HepG2 (cell line): ENCODE measurements around the gene TLE7. TPM values are rescaled to one million over a fixed set of nuclear protein-coding genes. Genes with fewer than 3 reads are reported as not detected.

Experiments used
- ATAC-seq: fragments of 200-7000 bp; cut with Tn5 transposase; 3 replicates; pipeline ENCODE4 v1.9.1; 2020; ENCODE audit warnings: mild to moderate bottlenecking, moderate library complexity
- BruUV-seq: library from RNA; stranded (reverse); fragments of 400-500 nt; replicated peaks from 2 replicates; lab custom pipeline; 2021; lab: Mats Ljungman, UMichigan
- CTCF ChIA-PET: fragments of 300-600 bp; formaldehyde crosslinking; extraction: SDS; loops from one replicate; lab custom pipeline; 2021; ENCODE audit warnings: low total read pairs, inconsistent platforms, low intra/inter-chr PET ratio; lab: Yijun Ruan, JAX
- POLR2A ChIA-PET: fragments of 350-600 bp; sonication (Branson Sonifier 250); formaldehyde crosslinking; loops from one replicate; lab custom pipeline; 2020; ENCODE audit warnings: antibody characterized with exemption, inconsistent platforms; lab: Yijun Ruan, JAX
- DNase-seq: peaks from one replicate; pipeline ENCODE4 v3.0.0-alpha.2; 2015; ENCODE audit warnings: low spot score
- FAIRE-seq: peaks from 3 replicates; lab custom pipeline; 2011; peaks lifted over from hg19 to GRCh38; lab: Jason Lieb, UNC
- H2AFZ ChIP-seq: one replicate; pipeline ENCODE4 v1.6.1; 2011; ENCODE audit warnings: low read length, inconsistent platforms
- H3K27ac ChIP-seq: fragments of 300-600 bp; 3 replicates; pipeline ENCODE4 v1.8.0; 2011; ENCODE audit warnings: mixed run types, mild to moderate bottlenecking, mixed read lengths, low read length, inconsistent platforms; ENCODE audit not compliant: insufficient read depth; ENCODE audit errors: extremely low read length
- H3K27me3 ChIP-seq, 2 experiments: fragments of 200-600 bp in 1 of 2; 2 replicates in 1 of 2; 3 replicates in 1 of 2; pipeline versions ENCODE4 v1.6.0 to v1.8.0; 2011; ENCODE audit warnings: low read length in 2 of 2, mild to moderate bottlenecking in 2 of 2, moderate library complexity in 2 of 2, inconsistent platforms in 1 of 2; ENCODE audit not compliant: insufficient read depth in 2 of 2, control insufficient read depth in 1 of 2
- H3K36me3 ChIP-seq, 2 experiments: fragments of 200-600 bp in 1 of 2; replicated peaks in 1 of 2; 2 replicates in 1 of 2; 3 replicates in 1 of 2; pipeline versions ENCODE4 v1.5.1 to v1.8.0; 2011; ENCODE audit warnings: low read length in 2 of 2, inconsistent platforms in 1 of 2; ENCODE audit not compliant: insufficient read depth in 2 of 2, control insufficient read depth in 1 of 2
- H3K4me1 ChIP-seq: 2 replicates; pipeline ENCODE4 v1.5.1; 2012; ENCODE audit warnings: low read length, inconsistent platforms; ENCODE audit not compliant: insufficient read depth
- H3K4me2 ChIP-seq: 2 replicates; pipeline ENCODE4 v1.6.0; 2011; ENCODE audit warnings: low read depth, low read length, inconsistent platforms
- H3K4me3 ChIP-seq, 3 experiments: fragments of 200-600 bp in 1 of 3; sonication (generic), shearing (Covaris generic) in 1 of 3; replicated peaks in 1 of 3; 2 replicates each; pipeline ENCODE4 v1.5.1; 2011 to 2016; ENCODE audit warnings: low read length in 3 of 3, inconsistent platforms in 2 of 3, low read depth in 2 of 3, mild to moderate bottlenecking in 2 of 3, control low read depth in 1 of 3, mixed read lengths in 1 of 3; ENCODE audit not compliant: insufficient read depth in 1 of 3
- H3K79me2 ChIP-seq: one replicate; pipeline ENCODE4 v1.6.1; 2011; ENCODE audit warnings: low read length, inconsistent platforms; ENCODE audit not compliant: insufficient read depth
- H3K9ac ChIP-seq: 2 replicates; pipeline ENCODE4 v1.6.0; 2011; ENCODE audit warnings: mild to moderate bottlenecking, low read depth, low read length, inconsistent platforms; ENCODE audit not compliant: insufficient read depth
- H3K9me3 ChIP-seq: 2 replicates; pipeline ENCODE4 v1.5.1; 2012; ENCODE audit warnings: mild to moderate bottlenecking, low read length
- H4K20me1 ChIP-seq: 2 replicates; pipeline ENCODE4 v1.6.0; 2011; ENCODE audit warnings: inconsistent platforms, mild to moderate bottlenecking, low read length, moderate library complexity; ENCODE audit not compliant: insufficient read depth
- BHLHE40 ChIP-seq: IDR thresholded peaks from 2 replicates; pipeline ENCODE4 v1.6.1; 2011; ENCODE audit warnings: low read length, improper control_type of control experiment
- CCAR2 ChIP-seq: fragments of 200-400 bp; formaldehyde crosslinking; optimal IDR thresholded peaks from 2 replicates; pipeline ENCODE3; 2018; ENCODE audit warnings: low read depth, mild to moderate bottlenecking, low read length, moderate library complexity
- FLYWCH1 ChIP-seq: sonication (generic); formaldehyde crosslinking; IDR thresholded peaks from 2 replicates; pipeline ENCODE4 v1.8.1; 2023; ENCODE audit warnings: mild to moderate bottlenecking, missing genetic modification reagents
- ISX ChIP-seq: sonication (generic); formaldehyde crosslinking; conservative IDR thresholded peaks from 2 replicates; pipeline ENCODE4 v1.5.0; 2020; ENCODE audit warnings: missing genetic modification reagents
- PHF8 ChIP-seq: sonication (generic); formaldehyde crosslinking; IDR thresholded peaks from 2 replicates; pipeline ENCODE4 v1.5.0; 2020; ENCODE audit warnings: missing genetic modification reagents
- PPARG ChIP-seq: conservative IDR thresholded peaks from 2 replicates; pipeline ENCODE4 v1.6.1; 2016; ENCODE audit warnings: missing biosample characterization, missing genetic modification reagents
- SOX13 ChIP-seq, 3 experiments: fragments of 450-650 bp in 1 of 3; sonication (generic) in 1 of 3; formaldehyde crosslinking in 1 of 3; IDR thresholded peaks in 2 of 3; conservative IDR thresholded peaks in 1 of 3; 2 replicates each; pipeline versions ENCODE4 v1.5.0 to v1.6.1; 2016 to 2020; ENCODE audit warnings: antibody characterized with exemption in 1 of 3, mild to moderate bottlenecking in 1 of 3, missing compliant biosample characterization in 1 of 3, missing genetic modification reagents in 1 of 3, moderate library complexity in 1 of 3
- ZBTB1 ChIP-seq: sonication (generic); formaldehyde crosslinking; IDR thresholded peaks from 2 replicates; pipeline ENCODE4 v1.4.0; 2020; ENCODE audit warnings: missing genetic modification reagents, borderline replicate concordance
- ZBTB7A ChIP-seq: sonication (generic); formaldehyde crosslinking; IDR thresholded peaks from 2 replicates; pipeline ENCODE4 v1.8.0; 2022; ENCODE audit warnings: mild to moderate bottlenecking, missing genetic modification reagents
- ZNF354B ChIP-seq: sonication (generic); formaldehyde crosslinking; IDR thresholded peaks from 2 replicates; pipeline ENCODE4 v1.8.0; 2022; ENCODE audit warnings: mild to moderate bottlenecking, missing genetic modification reagents
- ZNF451 ChIP-seq: sonication (generic); formaldehyde crosslinking; IDR thresholded peaks from 2 replicates; pipeline ENCODE4 v1.5.0; 2020; ENCODE audit warnings: mild to moderate bottlenecking, missing genetic modification reagents
- ZNF549 ChIP-seq: sonication (generic); formaldehyde crosslinking; IDR thresholded peaks from 2 replicates; pipeline ENCODE4 v1.5.0; 2020; ENCODE audit warnings: missing genetic modification reagents
- ZNF572 ChIP-seq: sonication (generic); formaldehyde crosslinking; IDR thresholded peaks from 2 replicates; pipeline ENCODE4 v1.5.1; 2020; ENCODE audit warnings: mild to moderate bottlenecking, missing genetic modification reagents
- ZNF670 ChIP-seq: sonication (generic); formaldehyde crosslinking; IDR thresholded peaks from 2 replicates; pipeline ENCODE4 v1.8.0; 2022; ENCODE audit warnings: mild to moderate bottlenecking, missing genetic modification reagents, borderline replicate concordance
- ZNF777 ChIP-seq: sonication (generic); formaldehyde crosslinking; IDR thresholded peaks from 2 replicates; pipeline ENCODE4 v1.4.0; 2020; ENCODE audit warnings: missing genetic modification reagents
- ZSCAN22 ChIP-seq: sonication (generic); formaldehyde crosslinking; IDR thresholded peaks from 2 replicates; pipeline ENCODE4 v1.4.0; 2020; ENCODE audit warnings: mild to moderate bottlenecking, missing genetic modification reagents
- WGBS: methylation state at CpG from one replicate; pipeline ENCODE4 v1.1.6; 2017; ENCODE audit warnings: low lambda C conversion rate; 5-methylcytosine and 5-hydroxymethylcytosine counted together
- in situ Hi-C: cut with HindIII; loops from 2 replicates; pipeline ENCODE4 v1.10.0; 2017; ENCODE audit warnings: low pct_unique_long_range_greater_than_20kb; ENCODE audit not compliant: extremely low pct_ligation_motif_present
- intact Hi-C: fragments of 100-400 bp; cut with micrococcal nuclease; formaldehyde crosslinking; loops from one replicate; pipeline ENCODE4 v1.10.0; 2022; ENCODE audit not compliant: unreplicated experiment
- polyA plus RNA-seq, 8 experiments: library from polyadenylated mRNA; depleted of rRNA in 3 of 8; stranded (reverse) in 7 of 8; unstranded in 1 of 8; fragments of >200 nt; fragmentation: Illumina TruSeq in 4 of 8; extraction: Trizol in 4 of 8; gene quantifications; 2 replicates each; pipeline versions ENCODE4 v1.2.1 to v1.2.3, GENCODE V29; 2011 to 2016; ENCODE audit warnings: low read depth in 4 of 8, missing spikeins in 1 of 8, mixed read lengths in 1 of 8; ENCODE audit not compliant: insufficient read depth in 1 of 8
- total RNA-seq, 5 experiments: library from RNA; depleted of rRNA; stranded (reverse); fragments of >200 nt; fragmentation: Illumina TruSeq; extraction: Trizol; gene quantifications; 2 replicates each; pipeline ENCODE4 v1.2.3, GENCODE V29; 2016; ENCODE audit warnings: low read depth in 1 of 5
- TF ChIP-seq, protein P1 (sequence below): sonication (generic); formaldehyde crosslinking; IDR thresholded peaks from 2 replicates; pipeline ENCODE4 v1.4.0; 2020; ENCODE audit warnings: missing genetic modification reagents, mild to moderate bottlenecking, borderline replicate concordance
- TF ChIP-seq, protein P2 (sequence below), 2 experiments: IDR thresholded peaks; 2 replicates each; pipeline ENCODE4 v1.6.1; 2011 to 2012; ENCODE audit warnings: low read length in 2 of 2, borderline replicate concordance in 1 of 2, low read depth in 1 of 2, mild to moderate bottlenecking in 1 of 2, moderate library complexity in 1 of 2
- TF ChIP-seq, protein P3 (sequence below): IDR thresholded peaks from 2 replicates; pipeline ENCODE4 v1.6.1; 2016; ENCODE audit warnings: low read depth

TLE7 gene
- total and polyA plus RNA-seq, 2 of the 13 experiments (the other 11 are each of a cell fraction or from before 2014, with no cell fraction given), result not detected

DNA sequence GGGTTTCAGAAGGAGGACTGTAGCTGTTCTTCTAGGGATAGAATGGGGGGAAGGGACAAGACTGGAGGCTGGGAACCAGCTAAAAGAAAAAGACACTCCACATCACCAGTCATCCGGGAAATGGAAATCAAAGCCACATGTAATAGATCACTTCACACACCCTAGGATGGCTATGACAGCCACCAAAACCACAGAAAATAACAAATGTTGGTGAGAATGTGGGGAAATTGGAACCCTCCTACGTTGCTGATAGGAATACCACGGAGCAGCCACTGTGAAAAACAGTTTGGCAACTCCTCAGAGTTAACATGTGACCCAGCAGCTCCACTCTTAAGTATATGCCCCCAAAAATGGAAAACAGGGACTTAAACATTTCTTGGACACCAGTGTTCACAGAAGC, 2.3 kb downstream of the TLE7 start:
- no peak overlapping the region for H3K27ac ChIP-seq
- WGBS, result 11% methylated on average over 3 of the region's 3 CpGs
- no peak for ATAC-seq
- no peaks in the 10 kb centered on the region for H3K79me2 ChIP-seq
- in situ Hi-C loops (no loop called here), intact Hi-C loops (no loop called here)
- TF ChIP-seq ZNF670 (no peak), ZNF451 (CRISPR knock-in tag) (no peak), ZNF354B (CRISPR knock-in tag) (no peak), ZSCAN22 (CRISPR knock-in tag) (no peak), ZNF572 (CRISPR knock-in tag) (no peak), SOX13 (IDR thresholded peaks at IDR 0.05) (no peak), SOX13 (CRISPR knock-in tag; conservative IDR thresholded peaks at IDR 0.05 in 1 of 2, IDR thresholded peaks at IDR 0.05 in 1 of 2) (no peak), CCAR2 (no peak), BHLHE40 (no peak), FLYWCH1 (CRISPR knock-in tag) (no peak), ZBTB7A (CRISPR knock-in tag) (no peak), ZBTB1 (CRISPR knock-in tag) (no peak), ISX (no peak), PHF8 (CRISPR knock-in tag) (no peak), PPARG (CRISPR knock-in tag) (no peak), ZNF777 (CRISPR knock-in tag) (no peak), ZNF549 (CRISPR knock-in tag) (no peak)
- TF ChIP-seq, protein P1, sequence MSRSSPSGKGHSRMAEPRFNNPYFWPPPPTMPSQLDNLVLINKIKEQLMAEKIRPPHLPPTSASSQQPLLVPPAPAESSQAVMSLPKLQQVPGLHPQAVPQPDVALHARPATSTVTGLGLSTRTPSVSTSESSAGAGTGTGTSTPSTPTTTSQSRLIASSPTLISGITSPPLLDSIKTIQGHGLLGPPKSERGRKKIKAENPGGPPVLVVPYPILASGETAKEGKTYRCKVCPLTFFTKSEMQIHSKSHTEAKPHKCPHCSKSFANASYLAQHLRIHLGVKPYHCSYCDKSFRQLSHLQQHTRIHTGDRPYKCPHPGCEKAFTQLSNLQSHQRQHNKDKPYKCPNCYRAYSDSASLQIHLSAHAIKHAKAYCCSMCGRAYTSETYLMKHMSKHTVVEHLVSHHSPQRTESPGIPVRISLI (CRISPR knock-in tag), result no peak
- TF ChIP-seq, protein P2, sequence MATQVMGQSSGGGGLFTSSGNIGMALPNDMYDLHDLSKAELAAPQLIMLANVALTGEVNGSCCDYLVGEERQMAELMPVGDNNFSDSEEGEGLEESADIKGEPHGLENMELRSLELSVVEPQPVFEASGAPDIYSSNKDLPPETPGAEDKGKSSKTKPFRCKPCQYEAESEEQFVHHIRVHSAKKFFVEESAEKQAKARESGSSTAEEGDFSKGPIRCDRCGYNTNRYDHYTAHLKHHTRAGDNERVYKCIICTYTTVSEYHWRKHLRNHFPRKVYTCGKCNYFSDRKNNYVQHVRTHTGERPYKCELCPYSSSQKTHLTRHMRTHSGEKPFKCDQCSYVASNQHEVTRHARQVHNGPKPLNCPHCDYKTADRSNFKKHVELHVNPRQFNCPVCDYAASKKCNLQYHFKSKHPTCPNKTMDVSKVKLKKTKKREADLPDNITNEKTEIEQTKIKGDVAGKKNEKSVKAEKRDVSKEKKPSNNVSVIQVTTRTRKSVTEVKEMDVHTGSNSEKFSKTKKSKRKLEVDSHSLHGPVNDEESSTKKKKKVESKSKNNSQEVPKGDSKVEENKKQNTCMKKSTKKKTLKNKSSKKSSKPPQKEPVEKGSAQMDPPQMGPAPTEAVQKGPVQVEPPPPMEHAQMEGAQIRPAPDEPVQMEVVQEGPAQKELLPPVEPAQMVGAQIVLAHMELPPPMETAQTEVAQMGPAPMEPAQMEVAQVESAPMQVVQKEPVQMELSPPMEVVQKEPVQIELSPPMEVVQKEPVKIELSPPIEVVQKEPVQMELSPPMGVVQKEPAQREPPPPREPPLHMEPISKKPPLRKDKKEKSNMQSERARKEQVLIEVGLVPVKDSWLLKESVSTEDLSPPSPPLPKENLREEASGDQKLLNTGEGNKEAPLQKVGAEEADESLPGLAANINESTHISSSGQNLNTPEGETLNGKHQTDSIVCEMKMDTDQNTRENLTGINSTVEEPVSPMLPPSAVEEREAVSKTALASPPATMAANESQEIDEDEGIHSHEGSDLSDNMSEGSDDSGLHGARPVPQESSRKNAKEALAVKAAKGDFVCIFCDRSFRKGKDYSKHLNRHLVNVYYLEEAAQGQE (IDR thresholded peaks at IDR 0.05; ENCODE audit: borderline replicate concordance in 1 of 2, low read depth in 1 of 2, low read length in 2 of 2), result no peak
- TF ChIP-seq, protein P3, sequence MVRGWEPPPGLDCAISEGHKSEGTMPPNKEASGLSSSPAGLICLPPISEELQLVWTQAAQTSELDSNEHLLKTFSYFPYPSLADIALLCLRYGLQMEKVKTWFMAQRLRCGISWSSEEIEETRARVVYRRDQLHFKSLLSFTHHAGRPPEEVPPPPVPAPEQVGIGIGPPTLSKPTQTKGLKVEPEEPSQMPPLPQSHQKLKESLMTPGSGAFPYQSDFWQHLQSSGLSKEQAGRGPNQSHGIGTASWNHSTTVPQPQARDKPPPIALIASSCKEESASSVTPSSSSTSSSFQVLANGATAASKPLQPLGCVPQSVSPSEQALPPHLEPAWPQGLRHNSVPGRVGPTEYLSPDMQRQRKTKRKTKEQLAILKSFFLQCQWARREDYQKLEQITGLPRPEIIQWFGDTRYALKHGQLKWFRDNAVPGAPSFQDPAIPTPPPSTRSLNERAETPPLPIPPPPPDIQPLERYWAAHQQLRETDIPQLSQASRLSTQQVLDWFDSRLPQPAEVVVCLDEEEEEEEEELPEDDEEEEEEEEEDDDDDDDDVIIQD (CRISPR knock-in tag), result no peak
- CTCF ChIA-PET, result interaction anchor here (3.1 kb wide), 1 partner anchor 27 kb away, joined by 53 read pairs; no protein-coding TSS in a partner anchor
- H3K4me1 ChIP-seq, result peaks cover 8% of the 10 kb centered on the region
- no peaks in the 10 kb centered on the region for H4K20me1 ChIP-seq
- no peak overlapping the region for H3K4me3 ChIP-seq
- H3K36me3 ChIP-seq, result no peaks in the 10 kb centered on the region
- BruUV-seq, result no TSS peak
- no peak for DNase-seq
- FAIRE-seq, result peak; percentile 26
- H3K27me3 ChIP-seq, result peaks cover 5 to 30% of the 10 kb centered on the region in 2 experiments
- no peak overlapping the region for H3K9ac ChIP-seq
- POLR2A ChIA-PET, result no interaction called here
- H3K9me3 ChIP-seq, result no peaks in the 10 kb centered on the region
- H2AFZ ChIP-seq, result no peak overlapping the region
- no peak overlapping the region for H3K4me2 ChIP-seq
